ENCODE measurements around the gene SSR2. TPM values are rescaled to one million over a fixed set of nuclear protein-coding genes. Genes with fewer than 3 reads are reported as not detected.
"Not testable (repeated sequence)": the region's sequence is repeated elsewhere in the genome, so short reads cannot be mapped to it uniquely, and the experiment has no call there.

SSR2 gene
- total and polyA plus RNA-seq, 9 donors = 210 to 323 (median 265) TPM

DNA sequence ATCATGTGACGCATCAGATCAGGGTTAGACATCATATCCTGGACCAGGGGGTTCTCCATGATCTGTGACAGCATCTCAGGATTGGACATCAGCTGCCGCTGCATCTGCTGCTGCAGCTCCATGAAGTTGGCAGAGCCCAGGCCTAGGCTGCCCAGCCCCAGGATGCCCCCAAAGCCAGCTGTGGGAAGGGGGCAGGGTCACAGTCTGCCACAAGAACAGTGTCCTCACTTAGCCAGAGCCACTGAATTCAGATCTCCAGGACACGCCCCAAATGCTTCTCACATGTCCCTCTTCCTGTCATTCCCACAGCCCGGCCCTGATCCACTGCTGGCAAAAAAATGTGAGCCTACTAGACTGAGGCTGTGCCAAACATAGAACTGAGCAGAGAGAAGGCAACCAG lies 29.6 kb upstream of the SSR2 start:
- DNase-seq = peak; percentile 90
- Histone ChIP-seq H3K27ac (ENCODE audit: low read length) (peak overlapping the region; percentile 81), H3K4me3 (ENCODE audit: low read length) (no peak overlapping the region), H3K9me3 (replicated peaks; ENCODE audit: control insufficient read depth, low read depth, low read length) (no peaks in the 10 kb centered on the region), H3K36me3 (ENCODE audit: control insufficient read depth, insufficient read depth, low read length) (peaks cover 39% of the 10 kb centered on the region), H3K4me1 (ENCODE audit: control insufficient read depth, insufficient read depth, low read length) (peaks cover 30% of the 10 kb centered on the region), H3K27me3 (ENCODE audit: control insufficient read depth, insufficient read depth, low read length) (no peaks in the 10 kb centered on the region)
- 85% methylated on average over 2 of the region's 4 CpGs for WGBS (ENCODE audit: insufficient coverage)

DNA sequence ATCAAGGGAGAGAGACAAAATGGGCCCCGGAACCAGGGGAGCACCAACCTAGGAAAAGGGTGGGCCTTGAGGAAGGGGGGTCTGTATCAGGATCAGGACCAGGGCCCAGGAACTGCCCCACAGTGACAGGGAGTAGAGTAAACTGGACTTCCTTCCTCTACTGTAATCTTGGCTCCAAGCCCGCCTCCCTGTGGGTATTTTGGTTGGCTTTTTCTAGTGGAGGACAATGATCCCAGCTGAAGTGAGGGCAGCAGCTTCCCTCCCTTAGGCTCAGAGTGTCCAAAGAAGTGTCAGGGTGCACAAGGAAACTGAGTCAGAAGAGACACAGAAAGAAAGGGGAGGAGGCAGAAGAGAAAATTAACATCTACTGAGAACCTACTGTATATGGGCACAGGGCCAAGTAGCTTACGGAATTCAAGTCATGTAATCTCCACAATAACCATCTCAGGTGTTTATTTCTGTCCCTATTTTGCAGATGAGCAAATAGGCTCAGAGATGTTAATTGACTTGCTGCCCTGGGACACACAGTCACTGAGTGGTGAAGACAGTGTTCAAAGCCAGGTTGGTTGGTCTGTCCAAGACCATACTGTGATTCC lies 28.0 kb upstream of the SSR2 start:
- no peak for DNase-seq
- no peak overlapping the region for H3K4me3 ChIP-seq (ENCODE audit: low read length)
- peaks cover 25% of the 10 kb centered on the region for H3K4me1 ChIP-seq (ENCODE audit: control insufficient read depth, insufficient read depth, low read length)
- H3K36me3 ChIP-seq (ENCODE audit: control insufficient read depth, insufficient read depth, low read length) = peaks cover 54% of the 10 kb centered on the region
- H3K27ac ChIP-seq (ENCODE audit: low read length) = no peak overlapping the region
- no peaks in the 10 kb centered on the region for H3K27me3 ChIP-seq (ENCODE audit: control insufficient read depth, insufficient read depth, low read length)
- H3K9me3 ChIP-seq (replicated peaks; ENCODE audit: control insufficient read depth, low read depth, low read length) = no peaks in the 10 kb centered on the region
- WGBS (ENCODE audit: insufficient coverage) = 100% methylated on average over 1 of the region's 3 CpGs

GRCh38 chr1:156045076-156045475 lies 24.3 kb upstream of the SSR2 start:
- no peak for DNase-seq
- Histone ChIP-seq H3K27ac (ENCODE audit: low read length) (no peak overlapping the region), H3K4me1 (ENCODE audit: control insufficient read depth, insufficient read depth, low read length) (peaks cover 1% of the 10 kb centered on the region), H3K36me3 (ENCODE audit: control insufficient read depth, insufficient read depth, low read length) (peaks cover 72% of the 10 kb centered on the region), H3K9me3 (replicated peaks; ENCODE audit: control insufficient read depth, low read depth, low read length) (no peaks in the 10 kb centered on the region), H3K4me3 (ENCODE audit: low read length) (no peak overlapping the region), H3K27me3 (ENCODE audit: control insufficient read depth, insufficient read depth, low read length) (no peaks in the 10 kb centered on the region)
- WGBS (ENCODE audit: insufficient coverage) = 94% methylated on average over 4 of the region's 4 CpGs

DNA sequence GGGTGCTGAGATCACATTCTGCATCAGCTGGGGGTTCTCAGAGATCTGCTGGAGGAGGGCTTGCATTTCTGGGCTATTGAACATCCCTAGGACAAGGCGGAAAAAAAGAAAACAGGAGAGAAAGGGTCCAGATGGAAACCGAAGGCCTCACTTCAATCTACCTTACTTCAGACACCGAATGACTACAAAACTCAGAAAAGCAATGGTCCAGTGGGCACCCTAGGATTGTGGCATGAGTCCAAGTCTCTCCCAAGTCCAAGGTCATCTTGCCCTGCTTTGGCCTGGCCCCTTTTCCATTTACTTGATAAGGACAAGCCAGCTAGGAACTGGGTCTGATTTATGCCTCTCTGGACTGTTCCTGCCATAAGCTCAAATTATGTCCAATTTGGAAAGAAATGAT lies 22.1 kb upstream of the SSR2 start:
- DNase-seq = no peak
- WGBS (ENCODE audit: insufficient coverage) = 100% methylated on average over 1 of the region's 3 CpGs
- Histone ChIP-seq H3K4me1 (ENCODE audit: control insufficient read depth, insufficient read depth, low read length) (no peaks in the 10 kb centered on the region), H3K4me3 (ENCODE audit: low read length) (no peak overlapping the region), H3K9me3 (replicated peaks; ENCODE audit: control insufficient read depth, low read depth, low read length) (no peaks in the 10 kb centered on the region), H3K27me3 (ENCODE audit: control insufficient read depth, insufficient read depth, low read length) (no peaks in the 10 kb centered on the region), H3K36me3 (ENCODE audit: control insufficient read depth, insufficient read depth, low read length) (peaks cover 63% of the 10 kb centered on the region), H3K27ac (ENCODE audit: low read length) (no peak overlapping the region)

DNA sequence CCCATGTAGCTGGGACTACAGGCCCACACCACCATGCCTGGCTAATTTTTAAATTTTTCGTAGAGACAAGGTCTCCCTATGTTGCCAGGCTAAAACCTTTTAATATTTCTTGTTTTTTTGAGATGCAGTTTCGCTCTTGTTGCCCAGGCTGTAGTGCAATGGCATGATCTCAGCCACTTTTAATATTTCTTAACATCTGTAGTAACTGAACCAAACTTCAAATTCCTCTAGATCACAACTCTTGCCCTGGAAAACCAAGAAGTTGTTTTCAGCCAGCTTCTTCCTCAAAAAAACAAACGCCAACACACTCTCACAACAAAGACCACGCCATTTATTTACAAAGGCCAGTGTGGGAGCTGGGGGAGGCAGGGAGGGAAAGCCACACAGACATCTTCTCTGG lies 14.2 kb upstream of the SSR2 start:
- DNase-seq; H3K27me3 ChIP-seq (ENCODE audit: control insufficient read depth, insufficient read depth, low read length); H3K9me3 ChIP-seq (replicated peaks; ENCODE audit: control insufficient read depth, low read depth, low read length); H3K27ac ChIP-seq (ENCODE audit: low read length); H3K4me3 ChIP-seq (ENCODE audit: low read length); H3K4me1 ChIP-seq (ENCODE audit: control insufficient read depth, insufficient read depth, low read length): not testable (repeated sequence)
- peaks cover 28% of the 10 kb centered on the region for H3K36me3 ChIP-seq (ENCODE audit: control insufficient read depth, insufficient read depth, low read length)
- WGBS (ENCODE audit: insufficient coverage) = 71% methylated on average over 1 of the region's 4 CpGs

DNA sequence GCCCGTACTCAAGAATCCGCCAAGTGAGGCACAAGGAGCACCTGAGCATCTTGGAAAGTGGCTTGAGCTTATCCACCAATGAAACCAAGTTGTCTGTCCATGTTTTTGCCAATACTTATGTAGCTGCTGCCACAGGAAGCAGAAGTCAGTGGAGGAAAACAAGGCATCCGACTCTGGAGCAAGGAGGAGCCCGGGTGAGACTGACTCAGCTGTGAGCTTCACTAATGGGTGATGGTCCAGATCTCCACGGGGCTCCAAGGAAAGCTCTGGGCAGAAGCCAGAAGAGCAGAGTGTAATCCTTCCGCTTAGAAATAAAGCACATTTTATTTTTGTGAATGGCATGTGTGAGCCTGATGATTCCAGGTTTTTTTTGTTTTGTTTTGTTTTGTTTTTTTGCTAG lies 12.3 kb upstream of the SSR2 start:
- no peak overlapping the region for H3K4me3 ChIP-seq (ENCODE audit: low read length)
- no peaks in the 10 kb centered on the region for H3K4me1 ChIP-seq (ENCODE audit: control insufficient read depth, insufficient read depth, low read length)
- H3K36me3 ChIP-seq (ENCODE audit: control insufficient read depth, insufficient read depth, low read length) = peaks cover 16% of the 10 kb centered on the region
- WGBS (ENCODE audit: insufficient coverage) = 50% methylated on average over 3 of the region's 6 CpGs
- no peak overlapping the region for H3K27ac ChIP-seq (ENCODE audit: low read length)
- H3K27me3 ChIP-seq (ENCODE audit: control insufficient read depth, insufficient read depth, low read length) = no peaks in the 10 kb centered on the region
- no peak for DNase-seq
- H3K9me3 ChIP-seq (replicated peaks; ENCODE audit: control insufficient read depth, low read depth, low read length) = no peaks in the 10 kb centered on the region

- Histone ChIP-seq H3K36me3 (ENCODE audit: control insufficient read depth, insufficient read depth, low read length) (no peaks in the 10 kb centered on the region), H3K27ac (ENCODE audit: low read length) (no peak overlapping the region), H3K9me3 (replicated peaks; ENCODE audit: control insufficient read depth, low read depth, low read length) (no peaks in the 10 kb centered on the region), H3K4me3 (ENCODE audit: low read length) (no peak overlapping the region), H3K27me3 (ENCODE audit: control insufficient read depth, insufficient read depth, low read length) (no peaks in the 10 kb centered on the region), H3K4me1 (ENCODE audit: control insufficient read depth, insufficient read depth, low read length) (no peaks in the 10 kb centered on the region)
- DNase-seq = no peak
- no CpG with 5 or more reads among the region's 4 CpGs for WGBS (ENCODE audit: insufficient coverage)
Measured at GRCh38 chr1:156026588-156026987, 5.8 kb upstream of the SSR2 start.

GRCh38 chr1:156025876-156026275 lies 5.1 kb upstream of the SSR2 start:
- Histone ChIP-seq H3K27ac (ENCODE audit: low read length) (no peak overlapping the region), H3K9me3 (replicated peaks; ENCODE audit: control insufficient read depth, low read depth, low read length) (no peaks in the 10 kb centered on the region), H3K4me1 (ENCODE audit: control insufficient read depth, insufficient read depth, low read length) (no peaks in the 10 kb centered on the region), H3K4me3 (ENCODE audit: low read length) (no peak overlapping the region), H3K27me3 (ENCODE audit: control insufficient read depth, insufficient read depth, low read length) (no peaks in the 10 kb centered on the region), H3K36me3 (ENCODE audit: control insufficient read depth, insufficient read depth, low read length) (no peaks in the 10 kb centered on the region)
- no peak for DNase-seq
- 15% methylated on average over 8 of the region's 9 CpGs for WGBS (ENCODE audit: insufficient coverage)

DNA sequence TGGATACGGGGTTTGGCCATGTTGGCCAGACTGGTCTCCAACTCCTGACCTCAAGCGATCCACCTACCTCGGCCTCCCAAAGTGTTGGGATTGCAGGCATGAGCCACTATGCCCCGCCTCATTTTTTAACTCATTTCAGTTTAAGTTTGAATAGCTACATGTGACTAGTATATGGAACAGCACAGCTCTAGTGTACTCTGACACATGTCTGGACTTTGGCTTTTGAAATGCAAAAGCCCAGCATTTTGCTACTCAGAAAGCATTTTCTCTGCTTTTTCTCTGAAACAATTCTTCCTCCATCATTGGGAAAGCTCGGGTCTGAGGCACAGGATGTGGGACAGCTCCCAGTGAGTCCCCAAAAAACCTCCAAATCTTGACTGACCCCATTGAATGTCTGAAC lies 4.0 kb upstream of the SSR2 start:
- H3K36me3 ChIP-seq (ENCODE audit: control insufficient read depth, insufficient read depth, low read length) = peaks cover 1% of the 10 kb centered on the region
- peaks cover 4% of the 10 kb centered on the region for H3K4me1 ChIP-seq (ENCODE audit: control insufficient read depth, insufficient read depth, low read length)
- 62% methylated on average over 2 of the region's 5 CpGs for WGBS (ENCODE audit: insufficient coverage)
- H3K27me3 ChIP-seq (ENCODE audit: control insufficient read depth, insufficient read depth, low read length) = no peaks in the 10 kb centered on the region
- DNase-seq = no peak
- no peak overlapping the region for H3K27ac ChIP-seq (ENCODE audit: low read length)
- H3K9me3 ChIP-seq (replicated peaks; ENCODE audit: control insufficient read depth, low read depth, low read length) = no peaks in the 10 kb centered on the region
- no peak overlapping the region for H3K4me3 ChIP-seq (ENCODE audit: low read length)

- Histone ChIP-seq H3K36me3 (ENCODE audit: control insufficient read depth, insufficient read depth, low read length) (peaks cover 25% of the 10 kb centered on the region), H3K27me3 (ENCODE audit: control insufficient read depth, insufficient read depth, low read length) (no peaks in the 10 kb centered on the region), H3K4me1 (ENCODE audit: control insufficient read depth, insufficient read depth, low read length) (peaks cover 5% of the 10 kb centered on the region), H3K9me3 (replicated peaks; ENCODE audit: control insufficient read depth, low read depth, low read length) (no peaks in the 10 kb centered on the region), H3K4me3 (ENCODE audit: low read length) (no peak overlapping the region), H3K27ac (ENCODE audit: low read length) (no peak overlapping the region)
- 63% methylated on average over 1 of the region's 2 CpGs for WGBS (ENCODE audit: insufficient coverage)
- no peak for DNase-seq
Measured at GRCh38 chr1:156021954-156022353, 1.2 kb upstream of the SSR2 start.

- no peak overlapping the region for H3K27ac ChIP-seq (ENCODE audit: low read length)
- H3K4me1 ChIP-seq (ENCODE audit: control insufficient read depth, insufficient read depth, low read length) = peaks cover 5% of the 10 kb centered on the region
Measured at GRCh38 chr1:156021093-156021428, 310 bp upstream of the SSR2 start.

More at GRCh38 chr1:156021093-156021428, 310 bp upstream of the SSR2 start:
- Histone ChIP-seq H3K4me3 (ENCODE audit: low read length) (peak overlapping the region; percentile 68), H3K9me3 (replicated peaks; ENCODE audit: control insufficient read depth, low read depth, low read length) (no peaks in the 10 kb centered on the region), H3K36me3 (ENCODE audit: control insufficient read depth, insufficient read depth, low read length) (peaks cover 31% of the 10 kb centered on the region), H3K27me3 (ENCODE audit: control insufficient read depth, insufficient read depth, low read length) (no peaks in the 10 kb centered on the region)
- DNase-seq = peak; percentile 13
- WGBS (ENCODE audit: insufficient coverage) = no CpG with 5 or more reads among the region's 4 CpGs
